H1 (cell line): ENCODE measurements around the gene PPP4R3C. TPM values are rescaled to one million over a fixed set of nuclear protein-coding genes. Genes with fewer than 3 reads are reported as not detected.

Experiments
- CTCF ChIA-PET: fragments of 300-600 bp; sonication (Branson Sonifier 250); formaldehyde crosslinking; loops from one replicate; lab custom pipeline; 2021; ENCODE audit not compliant: partially characterized antibody; lab: Charles Lee
- POLR2A ChIA-PET: fragments of 300-600 bp; sonication (Branson Sonifier 250); formaldehyde crosslinking; loops from one replicate; lab custom pipeline; 2021; ENCODE audit warnings: inconsistent platforms; ENCODE audit not compliant: partially characterized antibody; lab: Charles Lee
- DNase-seq, 2 experiments: peaks; one replicate each; pipeline versions ENCODE4 v3.0.0 to v3.0.0-alpha.2; 2010 to 2022; ENCODE audit warnings: low spot score in 2 of 2, low read depth in 1 of 2, mixed read lengths in 1 of 2
- FAIRE-seq: peaks from 2 replicates; lab custom pipeline; 2011; peaks lifted over from hg19 to GRCh38; lab: Jason Lieb, UNC
- H2AFZ ChIP-seq: 2 replicates; pipeline ENCODE4 v1.8.1; 2012; ENCODE audit warnings: low read length, inconsistent platforms
- H2AK5ac ChIP-seq: 2 replicates; pipeline ENCODE4 v1.6.1; 2013; ENCODE audit warnings: low read depth, low read length
- H2BK120ac ChIP-seq: replicated peaks from 2 replicates; pipeline ENCODE3; 2013; ENCODE audit warnings: low read depth, low read length, inconsistent platforms
- H2BK12ac ChIP-seq: 2 replicates; pipeline ENCODE4 v1.6.1; 2013; ENCODE audit warnings: low read depth, low read length
- H2BK15ac ChIP-seq: 2 replicates; pipeline ENCODE4 v1.6.1; 2013; ENCODE audit warnings: low read length
- H2BK20ac ChIP-seq: 2 replicates; pipeline ENCODE4 v1.6.1; 2013; ENCODE audit warnings: low read length
- H2BK5ac ChIP-seq: 2 replicates; pipeline ENCODE4 v1.6.1; 2013; ENCODE audit warnings: low read depth, low read length
- H3K14ac ChIP-seq: 2 replicates; pipeline ENCODE4 v1.6.1; 2013; ENCODE audit warnings: inconsistent platforms; ENCODE audit not compliant: insufficient read length
- H3K18ac ChIP-seq: 2 replicates; pipeline ENCODE4 v1.6.1; 2013; ENCODE audit warnings: low read length; ENCODE audit errors: extremely low read depth
- H3K23ac ChIP-seq: 2 replicates; pipeline ENCODE4 v1.6.1; 2013; ENCODE audit warnings: inconsistent platforms; ENCODE audit not compliant: insufficient read length
- H3K23me2 ChIP-seq: 2 replicates; pipeline ENCODE4 v1.6.1; 2013; ENCODE audit warnings: low read depth, low read length
- H3K27ac ChIP-seq: 2 replicates; pipeline ENCODE4 v1.6.1; 2011; ENCODE audit warnings: low read depth, low read length, inconsistent platforms
- H3K27me3 ChIP-seq, 4 experiments: replicated peaks in 1 of 4; 1 replicate in 1 of 4; 2 replicates in 3 of 4; pipeline versions ENCODE4 v1.6.1 to v1.8.1; 2011 to 2013; ENCODE audit warnings: low read length in 3 of 4, mild to moderate bottlenecking in 3 of 4, inconsistent platforms in 2 of 4, mixed read lengths in 2 of 4, moderate library complexity in 1 of 4; ENCODE audit not compliant: control insufficient read depth in 3 of 4, insufficient read depth in 3 of 4; ENCODE audit errors: extremely low read depth in 1 of 4
- H3K36me3 ChIP-seq, 4 experiments: 2 replicates each; pipeline versions ENCODE4 v1.6.1 to v1.8.1; 2011 to 2013; ENCODE audit warnings: mild to moderate bottlenecking in 4 of 4, low read length in 3 of 4, moderate library complexity in 2 of 4, control low read depth in 1 of 4, inconsistent platforms in 1 of 4; ENCODE audit not compliant: insufficient read depth in 4 of 4, control insufficient read depth in 2 of 4
- H3K4ac ChIP-seq: replicated peaks from 2 replicates; pipeline ENCODE3; 2013; ENCODE audit warnings: low read length, low read depth, mixed read lengths, inconsistent platforms; ENCODE audit not compliant: insufficient read length
- H3K4me1 ChIP-seq, 4 experiments: replicated peaks in 1 of 4; 1 replicate in 1 of 4; 2 replicates in 3 of 4; pipeline versions ENCODE4 v1.6.1 to v1.8.1; 2011 to 2013; ENCODE audit warnings: low read length in 3 of 4, inconsistent platforms in 2 of 4, mixed read lengths in 1 of 4; ENCODE audit not compliant: insufficient read depth in 4 of 4, control insufficient read depth in 3 of 4
- H3K4me2 ChIP-seq, 2 experiments: 2 replicates each; pipeline versions ENCODE4 v1.6.1 to v1.8.1; 2011 to 2013; ENCODE audit warnings: low read depth in 2 of 2, low read length in 2 of 2, control low read depth in 1 of 2, inconsistent platforms in 1 of 2, mild to moderate bottlenecking in 1 of 2; ENCODE audit not compliant: insufficient read depth in 1 of 2
- H3K4me3 ChIP-seq, 4 experiments: fragments of 200-600, 300-600 bp in 1 of 4; sonication (generic), shearing (Covaris generic), sonication (Bioruptor Twin) in 1 of 4; 2 replicates each; pipeline versions ENCODE4 v1.5.1 to v1.8.1; 2011 to 2016; ENCODE audit warnings: low read length in 4 of 4, low read depth in 3 of 4, control low read depth in 2 of 4, inconsistent platforms in 2 of 4, mild to moderate bottlenecking in 2 of 4, mixed read lengths in 1 of 4, moderate library complexity in 1 of 4; ENCODE audit not compliant: insufficient read depth in 2 of 4; ENCODE audit errors: extremely low read depth in 1 of 4
- H3K56ac ChIP-seq: replicated peaks from 2 replicates; pipeline ENCODE3; 2013; ENCODE audit warnings: low read depth, mild to moderate bottlenecking, mixed read lengths, low read length, inconsistent platforms; ENCODE audit not compliant: insufficient read length
- H3K79me1 ChIP-seq: 2 replicates; pipeline ENCODE4 v1.6.1; 2013; ENCODE audit warnings: low read depth, low read length, control low read depth
- H3K79me2 ChIP-seq, 2 experiments: 2 replicates each; pipeline versions ENCODE4 v1.6.1 to v1.8.1; 2012 to 2013; ENCODE audit warnings: low read length in 2 of 2, mild to moderate bottlenecking in 2 of 2, inconsistent platforms in 1 of 2; ENCODE audit not compliant: insufficient read depth in 2 of 2, control insufficient read depth in 1 of 2
- H3K9ac ChIP-seq, 4 experiments: replicated peaks in 1 of 4; 1 replicate in 1 of 4; 2 replicates in 3 of 4; pipeline versions ENCODE4 v1.6.1 to v1.8.1; 2011 to 2013; ENCODE audit warnings: low read depth in 3 of 4, low read length in 3 of 4, control low read depth in 2 of 4, mild to moderate bottlenecking in 2 of 4, moderate library complexity in 2 of 4, inconsistent platforms in 1 of 4; ENCODE audit errors: extremely low read depth in 1 of 4
- H3K9me3 ChIP-seq, 2 experiments: 2 replicates each; pipeline versions ENCODE4 v1.6.1 to v1.8.1; 2012 to 2013; ENCODE audit warnings: mild to moderate bottlenecking in 2 of 2, moderate library complexity in 2 of 2, control low read depth in 1 of 2, inconsistent platforms in 1 of 2, low read depth in 1 of 2, low read length in 1 of 2, mixed read lengths in 1 of 2; ENCODE audit not compliant: insufficient read depth in 2 of 2
- H4K20me1 ChIP-seq, 2 experiments: replicated peaks in 1 of 2; 2 replicates each; pipeline versions ENCODE3 to v1.8.1; 2011 to 2013; ENCODE audit warnings: inconsistent platforms in 2 of 2, low read length in 2 of 2, mild to moderate bottlenecking in 1 of 2; ENCODE audit not compliant: insufficient read depth in 2 of 2, control insufficient read depth in 1 of 2
- H4K5ac ChIP-seq: 2 replicates; pipeline ENCODE4 v1.6.1; 2013; ENCODE audit warnings: low read length, low read depth, mixed read lengths, inconsistent platforms; ENCODE audit not compliant: insufficient read length
- H4K8ac ChIP-seq: 2 replicates; pipeline ENCODE4 v1.8.0; 2013; ENCODE audit warnings: mild to moderate bottlenecking, moderate library complexity, low read length, inconsistent platforms; ENCODE audit not compliant: insufficient read depth; ENCODE audit errors: extremely low read depth
- H4K91ac ChIP-seq: replicated peaks from 2 replicates; pipeline ENCODE3; 2013; ENCODE audit warnings: low read length, mixed read lengths, inconsistent platforms; ENCODE audit not compliant: insufficient read length
- ATF2 ChIP-seq: IDR thresholded peaks from 2 replicates; pipeline ENCODE4 v1.6.1; 2012; ENCODE audit warnings: low read length, inconsistent platforms
- BRCA1 ChIP-seq: IDR thresholded peaks from 2 replicates; pipeline ENCODE4 v1.6.1; 2012; ENCODE audit warnings: low read depth, low read length, improper control_type of control experiment
- CBX8 ChIP-seq: fragments of 300-800, 300-1000 bp; sonication (generic); IDR thresholded peaks from 2 replicates; pipeline ENCODE4 v1.7.1; 2016; ENCODE audit warnings: low read depth, low read length, borderline replicate concordance
- CTBP2 ChIP-seq: IDR thresholded peaks from 2 replicates; pipeline ENCODE4 v1.7.0; 2011; ENCODE audit warnings: borderline replicate concordance, mild to moderate bottlenecking, moderate library complexity, mixed read lengths, low read length; ENCODE audit not compliant: insufficient read depth, insufficient read length
- EGR1 ChIP-seq: IDR thresholded peaks from 2 replicates; pipeline ENCODE4 v1.6.1; 2011; ENCODE audit warnings: low read depth, low read length, borderline replicate concordance
- GABPA ChIP-seq: IDR thresholded peaks from 2 replicates; pipeline ENCODE4 v1.6.1; 2011; ENCODE audit warnings: mild to moderate bottlenecking, low read length, moderate library complexity, borderline replicate concordance; ENCODE audit not compliant: insufficient read depth
- HDAC6 ChIP-seq: IDR thresholded peaks from one replicate; pipeline ENCODE4 v1.7.1; 2012; ENCODE audit warnings: low read depth, mild to moderate bottlenecking, inconsistent platforms, low read length, moderate library complexity
- KDM1A ChIP-seq: fragments of 200-600, 300-600 bp; sonication (generic); IDR thresholded peaks from 2 replicates; pipeline ENCODE4 v1.7.1; 2016; ENCODE audit warnings: mild to moderate bottlenecking, low read length, borderline replicate concordance
- MAFK ChIP-seq: IDR thresholded peaks from 2 replicates; pipeline ENCODE4 v1.6.1; 2012; ENCODE audit warnings: low read depth, mild to moderate bottlenecking, improper control_type of control experiment, low read length
- PHF8 ChIP-seq: fragments of 200-600 bp; sonication (generic); conservative IDR thresholded peaks from 2 replicates; pipeline ENCODE4 v1.7.1; 2012; ENCODE audit warnings: low read depth, mild to moderate bottlenecking, inconsistent platforms, low read length, moderate library complexity
- POLR2A ChIP-seq, 2 experiments: IDR thresholded peaks; 1 replicate in 1 of 2; 2 replicates in 1 of 2; pipeline ENCODE4 v1.6.1; 2011; ENCODE audit warnings: low read depth in 2 of 2, low read length in 2 of 2, mild to moderate bottlenecking in 2 of 2; ENCODE audit errors: control extremely low read depth in 1 of 2
- RAD21 ChIP-seq, 2 experiments: IDR thresholded peaks in 1 of 2; conservative IDR thresholded peaks in 1 of 2; 2 replicates each; pipeline ENCODE4 v1.6.1; 2011; ENCODE audit warnings: low read depth in 2 of 2, low read length in 2 of 2, improper control_type of control experiment in 1 of 2, inconsistent platforms in 1 of 2, mild to moderate bottlenecking in 1 of 2, moderate library complexity in 1 of 2
- SIN3A ChIP-seq, 2 experiments: IDR thresholded peaks in 1 of 2; conservative IDR thresholded peaks in 1 of 2; 2 replicates each; pipeline ENCODE4 v1.6.1; 2011 to 2012; ENCODE audit warnings: low read length in 2 of 2, improper control_type of control experiment in 1 of 2, low read depth in 1 of 2, mild to moderate bottlenecking in 1 of 2
- SP1 ChIP-seq: IDR thresholded peaks from 2 replicates; pipeline ENCODE4 v1.6.1; 2011; ENCODE audit warnings: low read depth, low read length
- polyA plus RNA-seq, 7 experiments: library from polyadenylated mRNA; depleted of rRNA in 3 of 7; stranded (reverse) in 5 of 7; unstranded in 2 of 7; fragments of >200 nt in 5 of 7; fragments of 200-250 nt in 2 of 7; gene quantifications; 1 replicate in 5 of 7; 2 replicates in 1 of 7; 4 replicates in 1 of 7; pipeline versions ENCODE4 v1.2.1 to v1.2.3, GENCODE V29; 2011 to 2013; ENCODE audit warnings: missing spikeins in 2 of 7, mixed read lengths in 2 of 7
- total RNA-seq: library from RNA; stranded (reverse); fragmentation: NEBNext Ultra II Directional; extraction: Animal tissue kit (Norgen Biotek cat#: 25700); gene quantifications from 2 replicates; pipeline ENCODE4 v1.2.1, GENCODE V29; 2021

Gene PPP4R3C
- total and polyA plus RNA-seq, 2 of the 8 experiments (the other 6 are each of a cell fraction or from before 2014, with no cell fraction given): not detected

GRCh38 chrX:27435031-27435430, 28.1 kb downstream of the PPP4R3C start:
- Histone ChIP-seq H3K14ac (no peak overlapping the region), H3K9me3 (no peaks in the 10 kb centered on the region), H3K36me3 (no peaks in the 10 kb centered on the region), H4K91ac (no peak overlapping the region), H3K23ac (no peak overlapping the region), H3K4me3 (no peak overlapping the region), H3K27ac (no peak overlapping the region), H4K20me1 (no peaks in the 10 kb centered on the region), H3K79me2 (no peaks in the 10 kb centered on the region), H4K8ac (no peak overlapping the region), H2BK5ac (no peak overlapping the region), H3K4ac (no peak overlapping the region), H2BK20ac (no peak overlapping the region), H3K9ac (no peak overlapping the region), H2BK15ac (no peak overlapping the region), H3K18ac (no peak overlapping the region), H2AK5ac (no peak overlapping the region), H3K27me3 (no peaks in the 10 kb centered on the region), H2BK120ac (no peak overlapping the region), H3K4me2 (no peak overlapping the region), H3K4me1 (no peaks in the 10 kb centered on the region), H3K79me1 (no peaks in the 10 kb centered on the region), H2AFZ (no peak overlapping the region), H3K56ac (no peak overlapping the region), H4K5ac (no peak overlapping the region), H2BK12ac (no peak overlapping the region), H3K23me2 (no peaks in the 10 kb centered on the region)
- DNase-seq (no peak), FAIRE-seq (no peak)
- POLR2A ChIA-PET: no interaction called here
- CTCF ChIA-PET: no interaction called here
- TF ChIP-seq SP1 (no peak), MAFK (no peak), CTBP2 (no peak), ATF2 (no peak), KDM1A (no peak), HDAC6 (no peak), GABPA (no peak), EGR1 (no peak), POLR2A (IDR thresholded peaks at IDR 0.05; ENCODE audit: control extremely low read depth in 1 of 2, low read depth in 2 of 2, low read length in 2 of 2) (no peak), RAD21 (IDR thresholded peaks at IDR 0.05 in 1 of 2, conservative IDR thresholded peaks at IDR 0.05 in 1 of 2; ENCODE audit: low read depth in 2 of 2, low read length in 2 of 2) (no peak), BRCA1 (no peak), CBX8 (no peak), SIN3A (conservative IDR thresholded peaks at IDR 0.05 in 1 of 2, IDR thresholded peaks at IDR 0.05 in 1 of 2; ENCODE audit: low read depth in 1 of 2, low read length in 2 of 2) (no peak), PHF8 (no peak)
